GM23338 (cell line): ENCODE data around the gene ZDHHC11B.
"Not testable (repeated sequence)": the region's sequence is repeated elsewhere in the genome, so short reads cannot be mapped to it uniquely, and the experiment has no call there.

Source experiments
- CREB1 ChIP-seq: fragments of 250-450 bp; sonication (Bioruptor Pico); IDR thresholded peaks from 2 replicates; pipeline ENCODE4 v1.5.0; 2020; ENCODE audit warnings: low read depth, mild to moderate bottlenecking, moderate library complexity
- CTCF ChIP-seq, 2 experiments: fragments of 200-600 bp in 1 of 2; sonication (generic) in 1 of 2; conservative IDR thresholded peaks; 2 replicates each; pipeline versions ENCODE4 v1.5.1 to v1.6.1; 2016 to 2017; ENCODE audit warnings: antibody characterized with exemption in 2 of 2, low read depth in 2 of 2, mild to moderate bottlenecking in 2 of 2, moderate library complexity in 1 of 2
- EZH2 ChIP-seq: fragments of 200-600 bp; sonication (generic); IDR thresholded peaks from one replicate; pipeline ENCODE4 v1.8.0; 2017; ENCODE audit warnings: antibody characterized with exemption, mild to moderate bottlenecking, low read depth; ENCODE audit not compliant: unreplicated experiment
- EZH2phosphoT487 ChIP-seq: fragments of 200-600 bp; sonication (generic); IDR thresholded peaks from one replicate; pipeline ENCODE4 v1.8.1; 2018; ENCODE audit warnings: antibody characterized with exemption; ENCODE audit not compliant: unreplicated experiment
- JUNB ChIP-seq: IDR thresholded peaks from one replicate; pipeline ENCODE4 v1.6.1; 2016; ENCODE audit warnings: antibody characterized with exemption; ENCODE audit not compliant: unreplicated experiment
- POLR2AphosphoS5 ChIP-seq: IDR thresholded peaks from 2 replicates; pipeline ENCODE4 v1.6.1; 2016; ENCODE audit warnings: antibody characterized with exemption, low read depth

DNA sequence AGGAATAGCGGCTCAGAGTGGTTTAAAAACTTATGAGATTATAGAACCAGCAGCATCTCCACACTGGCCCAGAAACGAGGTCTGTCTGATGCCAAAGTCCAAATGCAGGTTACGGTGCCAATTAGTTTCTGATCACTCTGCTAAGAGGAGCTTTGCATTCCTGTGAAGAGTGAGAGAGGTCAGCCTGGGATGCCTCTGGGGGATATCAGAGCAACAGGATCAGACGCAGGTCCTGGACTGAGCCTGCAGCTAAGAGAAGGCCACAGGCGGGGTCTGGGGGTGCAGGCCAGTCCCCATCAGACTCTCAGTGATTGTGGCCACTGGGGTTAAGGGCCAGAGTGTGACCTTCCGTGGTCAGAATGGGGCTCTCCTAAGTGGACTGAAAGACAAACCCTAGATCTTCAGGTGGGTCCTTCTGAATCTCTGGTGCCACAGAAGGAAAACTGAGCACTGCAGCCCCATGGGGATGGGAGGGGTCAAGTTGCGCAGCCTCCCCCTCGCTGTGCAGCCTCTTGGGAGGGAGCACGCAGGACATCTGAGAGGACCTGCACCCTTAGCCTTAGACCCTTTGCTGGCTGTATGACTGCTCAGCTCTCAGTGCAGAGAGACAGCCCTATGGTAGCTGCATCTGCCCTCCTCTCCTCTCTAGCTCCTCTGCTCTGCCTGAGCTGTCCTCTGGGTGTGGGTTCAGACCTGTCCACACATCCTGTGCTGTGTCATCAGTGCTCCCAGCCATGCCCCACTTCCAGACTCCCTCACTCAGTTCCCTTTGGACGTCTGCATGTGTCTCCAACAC is 23.4 kb upstream of the ZDHHC11B start:
- TF ChIP-seq CTCF (conservative IDR thresholded peaks at IDR 0.05; ENCODE audit: low read depth in 2 of 2); POLR2AphosphoS5; EZH2; EZH2phosphoT487; CREB1; JUNB: not testable (repeated sequence)
